ENCODE data around the gene KIAA0513. TPM values are rescaled to one million over a fixed set of nuclear protein-coding genes. Genes with fewer than 3 reads are reported as not detected.

KIAA0513 gene
- total RNA-seq, 1 experiment from 2014 or later = 2.9 TPM

GRCh38 chr16:85046472-85046916 lies 18.9 kb downstream of the KIAA0513 start:
- Histone ChIP-seq H3K4me1 (ENCODE audit: insufficient read depth, low read length, poor library complexity, severe bottlenecking) (peaks cover 6% of the 10 kb centered on the region), H3K27ac (ENCODE audit: low read depth, low read length, poor library complexity, severe bottlenecking) (no peak overlapping the region), H3K9me3 (ENCODE audit: low read depth, low read length, poor library complexity, severe bottlenecking) (no peaks in the 10 kb centered on the region), H3K4me3 (ENCODE audit: low read depth, low read length, poor library complexity, severe bottlenecking) (no peak overlapping the region), H3K27me3 (replicated peaks; ENCODE audit: insufficient read depth, low read depth, low read length, poor library complexity) (peaks cover 6% of the 10 kb centered on the region), H3K36me3 (ENCODE audit: insufficient read depth, low read length, poor library complexity, severe bottlenecking) (no peaks in the 10 kb centered on the region)
- no TSS peak for BruUV-seq (replicated peaks)
- CTCF ChIA-PET = interaction anchor here (0.7 kb wide), 1 partner anchor 375 kb away, joined by 3 read pairs; no protein-coding TSS in a partner anchor
- no peak for DNase-seq (ENCODE audit: low spot score)
- no peak for TF ChIP-seq CTCF (conservative IDR thresholded peaks at IDR 0.05; ENCODE audit: low read depth, low read length)
- TF ChIP-seq EZH2 (IDR thresholded peaks at IDR 0.05; ENCODE audit: borderline replicate concordance, low read depth, low read length, poor library complexity, severe bottlenecking) = no peak
- POLR2A ChIA-PET (ENCODE audit: low non-redundant PET) = no interaction called here
- intact Hi-C loops (cut with micrococcal nuclease; ENCODE audit: unreplicated experiment) = no loop called here

- intact Hi-C loops (cut with micrococcal nuclease; ENCODE audit: unreplicated experiment) = no loop called here
- no TSS peak for BruUV-seq (replicated peaks)
- ChIA-PET POLR2A (ENCODE audit: low non-redundant PET) (no interaction called here), CTCF (interaction anchor here (0.7 kb wide), 1 partner anchor 375 kb away, joined by 3 read pairs; no protein-coding TSS in a partner anchor)
- no peak overlapping the region for H3K27ac ChIP-seq (ENCODE audit: low read depth, low read length, poor library complexity, severe bottlenecking)
- DNase-seq (ENCODE audit: low spot score) = no peak
- H3K36me3 ChIP-seq (ENCODE audit: insufficient read depth, low read length, poor library complexity, severe bottlenecking) = no peaks in the 10 kb centered on the region
- H3K27me3 ChIP-seq (replicated peaks; ENCODE audit: insufficient read depth, low read depth, low read length, poor library complexity) = no peaks in the 10 kb centered on the region
- no peak overlapping the region for H3K4me3 ChIP-seq (ENCODE audit: low read depth, low read length, poor library complexity, severe bottlenecking)
- TF ChIP-seq EZH2 (IDR thresholded peaks at IDR 0.05; ENCODE audit: borderline replicate concordance, low read depth, low read length, poor library complexity, severe bottlenecking) (no peak), CTCF (conservative IDR thresholded peaks at IDR 0.05; ENCODE audit: low read depth, low read length) (no peak)
- no peaks in the 10 kb centered on the region for H3K9me3 ChIP-seq (ENCODE audit: low read depth, low read length, poor library complexity, severe bottlenecking)
- peaks cover 6% of the 10 kb centered on the region for H3K4me1 ChIP-seq (ENCODE audit: insufficient read depth, low read length, poor library complexity, severe bottlenecking)
These were observed 19.6 kb downstream of the KIAA0513 start for GRCh38 chr16:85046931-85047866.

GRCh38 chr16:85047867-85048455 lies 20.4 kb downstream of the KIAA0513 start:
- intact Hi-C loops (cut with micrococcal nuclease; ENCODE audit: unreplicated experiment) = no loop called here
- DNase-seq (ENCODE audit: low spot score) = no peak
- no peak for TF ChIP-seq CTCF (conservative IDR thresholded peaks at IDR 0.05; ENCODE audit: low read depth, low read length)
- TF ChIP-seq EZH2 (IDR thresholded peaks at IDR 0.05; ENCODE audit: borderline replicate concordance, low read depth, low read length, poor library complexity, severe bottlenecking) = no peak
- no TSS peak for BruUV-seq (replicated peaks)
- ChIA-PET POLR2A (ENCODE audit: low non-redundant PET) (no interaction called here), CTCF (no interaction called here)
- Histone ChIP-seq H3K4me1 (ENCODE audit: insufficient read depth, low read length, poor library complexity, severe bottlenecking) (peaks cover 6% of the 10 kb centered on the region), H3K27ac (ENCODE audit: low read depth, low read length, poor library complexity, severe bottlenecking) (no peak overlapping the region), H3K9me3 (ENCODE audit: low read depth, low read length, poor library complexity, severe bottlenecking) (no peaks in the 10 kb centered on the region), H3K36me3 (ENCODE audit: insufficient read depth, low read length, poor library complexity, severe bottlenecking) (no peaks in the 10 kb centered on the region), H3K27me3 (replicated peaks; ENCODE audit: insufficient read depth, low read depth, low read length, poor library complexity) (no peaks in the 10 kb centered on the region), H3K4me3 (ENCODE audit: low read depth, low read length, poor library complexity, severe bottlenecking) (no peak overlapping the region)
